Measurements from ENCODE around the gene XRN1.
"Not testable (repeated sequence)": the region's sequence is repeated elsewhere in the genome, so short reads cannot be mapped to it uniquely, and the experiment has no call there.

Gene XRN1

DNA sequence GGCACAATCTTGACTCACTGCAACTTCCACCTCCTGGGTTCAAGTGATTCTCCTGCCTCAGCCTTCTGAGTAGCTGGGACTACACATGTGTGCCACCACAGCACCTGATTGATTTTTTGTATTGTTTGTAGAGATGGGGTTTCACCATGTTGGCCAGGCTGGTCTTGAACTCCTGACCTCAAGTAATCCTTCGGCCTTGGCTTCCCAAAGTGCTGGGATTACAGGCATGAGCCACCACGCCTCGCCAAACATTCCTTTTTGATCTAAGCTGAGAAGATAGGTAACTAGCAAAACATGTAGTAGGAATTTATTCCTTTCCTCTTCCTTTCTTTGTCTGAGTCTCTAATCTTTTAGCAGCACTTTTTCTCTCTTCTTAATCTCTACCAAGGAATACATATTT, 95.1 kb downstream of the XRN1 start:
- not testable (repeated sequence) for DNase-seq (ENCODE audit: low read depth in 1 of 2, low spot score in 1 of 2)

DNA sequence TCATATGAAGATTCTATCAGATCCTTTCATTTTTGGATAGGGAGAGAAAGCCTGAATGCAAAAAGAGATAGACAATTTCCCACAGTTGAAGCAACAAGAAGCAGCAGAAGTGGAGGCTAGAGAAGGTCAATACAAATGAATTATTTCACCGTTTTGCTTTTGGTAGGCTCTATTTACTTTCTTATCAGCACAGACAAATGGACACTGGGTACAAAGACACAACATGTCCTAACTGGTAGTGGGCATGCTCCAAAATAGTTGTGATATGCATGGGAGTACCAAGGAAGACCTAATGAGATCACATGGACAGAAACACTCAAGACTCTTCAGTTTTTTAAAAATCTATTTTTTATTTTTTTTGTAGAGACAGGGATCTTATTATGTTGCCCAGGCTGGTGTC, 99.4 kb downstream of the XRN1 start:
- no peak for DNase-seq (ENCODE audit: low read depth in 1 of 2, low spot score in 1 of 2)

GRCh38 chr3:142337994-142338393, 109.8 kb downstream of the XRN1 start:
- DNase-seq (ENCODE audit: low read depth in 1 of 2, low spot score in 1 of 2) = no peak

DNA sequence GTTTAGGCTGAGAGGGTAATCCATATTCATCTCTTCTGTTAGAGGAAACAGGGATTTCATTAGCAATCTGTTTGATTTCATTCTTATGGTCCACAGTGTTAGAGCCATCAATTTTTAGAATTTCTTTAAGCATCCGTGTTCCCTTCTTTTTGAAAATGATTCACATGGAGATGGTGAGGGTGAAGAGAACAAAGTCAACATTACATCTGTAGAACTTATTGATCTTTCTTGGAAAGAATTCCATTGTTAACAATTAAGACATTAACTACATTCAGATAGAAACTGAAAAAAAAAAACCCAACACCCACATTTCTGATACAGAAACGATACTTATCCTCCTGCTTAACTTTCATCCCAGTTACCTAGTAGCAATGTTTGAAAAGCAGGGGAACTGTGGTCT, 115.4 kb downstream of the XRN1 start:
- DNase-seq (ENCODE audit: low read depth in 1 of 2, low spot score in 1 of 2) = no peak

DNA sequence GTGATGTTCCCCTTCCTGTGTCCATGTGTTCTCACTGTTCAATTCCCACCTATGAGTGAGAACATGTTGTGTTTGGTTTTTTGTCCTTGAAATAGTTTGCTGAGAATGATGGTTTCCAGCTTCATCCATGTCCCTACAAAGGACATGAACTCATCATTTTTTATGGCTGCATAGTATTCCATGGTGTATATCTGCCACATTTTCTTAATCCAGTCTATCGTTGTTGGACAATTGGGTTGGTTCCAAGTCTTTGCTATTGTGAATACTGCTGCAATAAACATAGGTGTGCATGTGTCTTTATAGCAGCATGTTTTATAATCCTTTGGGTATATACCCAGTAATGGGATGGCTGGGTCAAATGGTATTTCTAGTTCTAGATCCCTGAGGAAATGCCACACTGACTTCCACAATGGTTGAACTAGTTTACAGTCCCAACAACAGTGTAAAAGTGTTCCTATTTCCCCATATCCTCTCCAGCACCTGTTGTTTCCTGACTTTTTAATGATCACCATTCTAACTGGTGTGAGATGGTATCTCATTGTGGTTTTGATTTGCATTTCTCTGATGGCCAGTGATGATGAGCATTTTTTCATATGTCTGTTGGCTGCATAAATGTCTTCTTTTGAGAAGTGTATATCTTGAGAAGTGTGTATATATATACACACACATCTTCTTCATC, 123.4 kb downstream of the XRN1 start:
- not testable (repeated sequence) for DNase-seq (ENCODE audit: low read depth in 1 of 2, low spot score in 1 of 2)

DNA sequence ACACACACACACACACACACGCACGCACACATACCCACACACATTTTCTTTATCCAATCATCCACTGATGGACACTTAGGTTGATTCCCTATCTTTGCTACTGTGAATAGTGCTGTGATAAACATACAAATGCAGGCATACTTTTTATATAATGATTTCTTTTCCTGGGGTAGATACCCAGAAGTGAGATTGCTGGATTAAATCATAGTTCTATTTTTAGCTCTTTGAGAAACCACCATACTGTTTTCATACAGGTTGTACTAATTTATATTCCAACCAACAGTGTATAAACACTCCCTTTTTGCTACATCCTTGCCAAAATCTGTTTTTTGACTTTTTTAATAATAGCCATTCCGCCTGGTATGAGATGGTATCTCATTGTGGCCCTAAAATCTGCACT, 127.9 kb downstream of the XRN1 start:
- DNase-seq (ENCODE audit: low read depth in 1 of 2, low spot score in 1 of 2) = no peak

DNA sequence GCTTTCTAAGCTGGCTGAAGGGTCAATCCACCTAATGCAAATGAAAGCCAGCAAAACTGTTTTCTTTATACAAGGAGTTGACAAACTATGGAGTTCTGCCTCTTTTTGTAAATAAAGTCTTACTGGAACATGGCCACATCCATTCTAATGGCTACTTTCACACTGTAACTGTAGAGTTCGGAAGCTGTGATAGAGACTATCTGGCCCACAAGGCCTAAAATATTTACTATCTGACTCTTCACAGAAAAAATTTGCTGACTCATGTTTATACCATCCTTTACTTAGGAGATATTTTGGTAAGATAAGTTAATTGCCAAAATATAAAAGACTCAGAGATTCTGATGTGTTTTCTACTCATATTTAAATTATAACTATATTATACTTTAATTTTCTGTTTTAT, 128.7 kb downstream of the XRN1 start:
- no peak for DNase-seq (ENCODE audit: low read depth in 1 of 2, low spot score in 1 of 2)

DNA sequence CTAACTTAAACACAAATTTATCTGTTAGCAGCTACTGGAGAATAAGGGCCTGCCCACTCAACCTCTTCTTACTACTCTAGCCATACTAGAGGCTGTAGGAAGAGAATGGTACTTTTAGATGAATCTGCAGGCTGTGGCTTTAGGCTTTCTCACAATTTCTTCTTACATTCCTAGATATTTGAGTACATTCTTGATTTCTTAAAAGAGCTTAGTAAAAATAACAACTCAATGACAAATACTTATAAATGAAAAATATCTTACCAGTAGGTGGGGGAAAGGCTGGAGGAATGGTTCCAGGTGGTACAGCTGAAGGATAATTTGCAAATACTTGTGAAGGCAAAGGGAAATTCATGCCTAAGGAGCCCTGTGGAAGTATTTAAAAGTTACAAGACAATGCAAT, 129.5 kb downstream of the XRN1 start:
- DNase-seq (ENCODE audit: low read depth in 1 of 2, low spot score in 1 of 2) = no peak

DNA sequence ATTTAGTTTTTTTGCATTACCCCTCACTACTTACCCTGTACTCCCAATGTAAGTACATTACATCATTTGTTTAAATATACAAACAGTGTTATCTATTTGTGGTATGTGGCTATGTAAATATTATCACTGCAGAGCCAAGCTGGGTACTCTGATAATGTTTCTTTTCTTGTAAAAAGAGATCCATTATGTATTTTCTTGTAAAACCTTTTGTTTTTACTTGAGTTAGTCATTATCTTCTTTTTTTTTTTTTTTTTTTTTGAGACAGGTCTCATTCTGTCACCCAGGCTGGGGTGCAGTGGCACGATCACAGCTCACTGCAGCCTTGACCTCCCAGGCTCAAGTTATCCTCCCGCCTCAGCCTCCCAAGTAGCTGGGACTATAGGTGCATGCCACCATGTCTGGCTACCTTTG, 131.9 kb downstream of the XRN1 start:
- not testable (repeated sequence) for DNase-seq (ENCODE audit: low read depth in 1 of 2, low spot score in 1 of 2)

GRCh38 chr3:142315083-142315482, 132.8 kb downstream of the XRN1 start:
- DNase-seq (ENCODE audit: low read depth in 1 of 2, low spot score in 1 of 2) = no peak

DNA sequence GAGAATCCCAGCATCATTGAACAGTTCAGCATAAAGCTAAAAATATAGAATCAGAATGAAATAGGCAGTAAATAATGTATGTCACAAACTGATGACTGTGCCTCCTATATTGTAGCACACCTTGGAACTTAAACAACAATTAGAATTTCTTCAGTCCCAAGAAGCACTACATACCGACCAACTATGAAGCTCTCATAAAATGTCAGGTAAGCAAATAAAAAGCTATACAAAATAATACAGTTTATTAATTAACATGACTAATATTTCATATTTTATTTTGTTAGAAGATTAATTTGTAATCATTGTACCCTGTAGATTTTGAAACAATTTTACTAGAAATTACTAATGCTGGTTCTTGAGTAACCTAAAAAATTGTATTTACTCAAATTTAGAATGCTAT, 137.4 kb downstream of the XRN1 start:
- DNase-seq (ENCODE audit: low read depth in 1 of 2, low spot score in 1 of 2) = no peak

DNA sequence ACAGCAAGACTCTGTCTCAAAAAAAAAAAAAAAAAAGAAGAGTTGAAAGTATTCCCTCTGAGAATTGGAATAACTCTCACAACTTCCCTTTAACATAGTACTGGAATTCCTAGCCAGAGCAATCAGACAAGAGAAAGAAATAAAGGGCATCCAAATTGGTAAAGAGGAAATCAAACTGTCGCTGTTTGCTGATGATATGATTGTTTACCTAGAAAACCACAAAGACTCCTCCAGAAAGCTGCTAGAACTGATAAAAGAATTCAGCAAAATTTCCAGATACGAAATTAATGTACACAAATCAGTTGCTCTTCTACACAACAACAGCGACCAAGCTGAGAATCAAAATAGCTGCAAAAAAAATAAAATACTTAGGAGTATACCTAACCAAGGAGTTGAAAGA, 145.0 kb downstream of the XRN1 start:
- not testable (repeated sequence) for DNase-seq (ENCODE audit: low read depth in 1 of 2, low spot score in 1 of 2)

- DNase-seq (ENCODE audit: low read depth in 1 of 2, low spot score in 1 of 2) = no peak
Measured at GRCh38 chr3:142298626-142299025, 149.2 kb downstream of the XRN1 start.

DNA sequence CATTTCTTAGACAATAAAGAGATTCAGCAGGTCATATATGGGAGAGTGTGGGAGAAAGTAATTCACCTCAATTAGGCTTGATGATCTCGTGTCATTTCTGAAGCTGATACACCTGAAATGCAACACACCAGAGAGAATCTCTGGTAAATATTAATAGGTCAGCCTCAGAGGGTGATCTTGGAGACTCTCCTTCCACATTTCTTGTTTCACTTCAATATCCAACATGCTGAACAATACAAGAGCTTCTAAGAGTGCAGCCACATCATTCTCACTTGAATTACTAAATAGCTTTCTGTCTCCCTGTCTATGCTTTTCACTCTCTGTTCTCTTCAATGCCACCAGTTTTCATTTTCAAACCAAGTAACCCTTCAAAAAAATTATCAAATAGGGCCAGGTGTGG, 151.3 kb downstream of the XRN1 start:
- no peak for DNase-seq (ENCODE audit: low read depth in 1 of 2, low spot score in 1 of 2)

- no peak for DNase-seq (ENCODE audit: low read depth in 1 of 2, low spot score in 1 of 2)
Measured at GRCh38 chr3:142287866-142288638, 159.8 kb downstream of the XRN1 start.

GRCh38 chr3:142285083-142285517, 162.7 kb downstream of the XRN1 start:
- DNase-seq (ENCODE audit: low read depth in 1 of 2, low spot score in 1 of 2) = no peak

GRCh38 chr3:142282503-142282902, 165.3 kb downstream of the XRN1 start:
- no peak for DNase-seq (ENCODE audit: low read depth in 1 of 2, low spot score in 1 of 2)

- DNase-seq (ENCODE audit: low read depth in 1 of 2, low spot score in 1 of 2) = no peak
Measured at GRCh38 chr3:142281474-142281873, 166.4 kb downstream of the XRN1 start.

DNA sequence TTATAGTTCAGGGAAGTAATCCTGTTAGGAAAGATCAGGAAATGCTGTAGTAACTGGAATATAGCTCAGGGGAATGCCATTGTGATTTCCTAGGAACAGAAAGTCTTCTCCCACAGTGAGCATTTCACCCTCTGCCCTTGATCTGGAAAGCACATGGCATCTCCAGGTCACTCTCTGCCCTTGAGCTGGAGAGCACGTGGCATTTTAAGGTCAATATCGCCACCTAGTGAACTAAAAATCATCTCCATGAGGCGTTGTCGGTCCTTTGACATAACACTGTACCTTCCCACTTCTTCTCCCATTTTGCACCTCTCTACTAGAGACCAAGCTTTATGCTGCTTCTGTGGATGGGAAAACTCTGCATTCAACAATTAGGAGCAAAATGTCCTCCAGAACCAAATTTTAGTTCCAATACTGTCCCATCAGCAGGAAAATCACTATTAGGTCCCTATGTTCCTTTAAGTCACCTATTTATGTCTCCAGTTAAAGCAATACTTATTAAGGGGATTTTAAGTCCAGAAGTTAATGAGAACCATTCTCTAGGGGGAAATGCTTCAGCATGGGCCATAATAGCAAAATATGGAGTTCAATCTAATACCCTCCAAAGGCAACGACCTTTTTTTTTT, 167.8 kb downstream of the XRN1 start:
- peak in 1 of 2 donors; percentile 17 for DNase-seq (ENCODE audit: low read depth in 1 of 2, low spot score in 1 of 2)

DNA sequence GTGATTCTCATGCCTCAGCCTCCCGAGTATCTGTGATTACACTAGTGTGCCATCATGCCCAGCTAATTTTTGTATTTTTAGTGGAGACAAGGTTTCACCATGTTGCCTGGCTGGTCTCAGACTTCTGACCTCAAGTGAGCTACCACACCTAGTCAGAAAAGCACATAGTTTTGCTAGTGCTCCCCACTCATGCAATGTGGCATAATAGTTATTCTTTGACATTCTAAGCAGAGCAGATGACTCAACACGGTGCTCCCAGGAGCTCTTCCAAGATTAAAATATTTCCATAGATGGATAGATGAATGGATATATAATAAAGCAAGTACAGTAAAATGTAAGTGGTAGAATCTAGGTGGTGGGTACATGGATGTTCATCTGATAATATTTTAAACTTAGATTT, 169.4 kb downstream of the XRN1 start:
- DNase-seq (ENCODE audit: low read depth in 1 of 2, low spot score in 1 of 2) = no peak

GRCh38 chr3:142276781-142277180, 171.1 kb downstream of the XRN1 start:
- DNase-seq (ENCODE audit: low read depth in 1 of 2, low spot score in 1 of 2) = no peak

DNA sequence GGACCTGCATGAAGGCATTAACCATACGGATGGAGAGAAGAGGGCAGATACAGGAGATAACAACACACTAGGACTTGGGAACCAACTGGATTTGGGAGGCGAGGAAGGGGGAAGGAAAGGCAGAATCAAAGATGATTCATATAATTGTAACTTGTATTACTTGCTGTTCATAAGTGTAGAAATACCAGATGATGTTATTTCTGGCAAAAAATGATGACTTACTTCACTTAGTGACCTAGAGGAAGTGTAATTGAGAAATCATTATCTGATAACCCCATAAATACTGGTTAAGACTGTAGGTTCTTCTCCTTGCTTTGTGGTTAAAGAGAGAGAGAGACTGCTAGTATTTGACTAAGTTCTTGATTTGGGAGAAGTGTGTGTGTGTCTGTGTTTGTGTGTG, 172.0 kb downstream of the XRN1 start:
- no peak for DNase-seq (ENCODE audit: low read depth in 1 of 2, low spot score in 1 of 2)

Measured in activated T-helper 1 cell treated with anti-CD3 and anti-CD28 coated beads, Interleukin-2, amount 50 U/mL, for 16 hours (primary cell).